ENCODE results near the gene ALDH6A1. TPM values are rescaled to one million over a fixed set of nuclear protein-coding genes. Genes with fewer than 3 reads are reported as not detected.

Gene ALDH6A1
- total and polyA plus RNA-seq, 2 of the 13 experiments (the other 11 are each of a cell fraction or from before 2014, with no cell fraction given): 26.9 to 49.9 TPM

GRCh38 chr14:74018586-74019407 is 65.5 kb downstream of the ALDH6A1 start, which contains the start of the genes BBOF1 and ENTPD5 (continued):
- peak; percentile 79 for TF ChIP-seq ZFP91 (CRISPR knock-in tag; IDR thresholded peaks at IDR 0.05; ENCODE audit: borderline replicate concordance)
- TF ChIP-seq MED8 (CRISPR knock-in tag; IDR thresholded peaks at IDR 0.05; ENCODE audit: insufficient replicate concordance): no peak
- TF ChIP-seq BATF2 (CRISPR knock-in tag; IDR thresholded peaks at IDR 0.05): no peak
- TF ChIP-seq CEBPZ (IDR thresholded peaks at IDR 0.05; ENCODE audit: low read length): no peak
- TF ChIP-seq RXRB (CRISPR knock-in tag; IDR thresholded peaks at IDR 0.05; ENCODE audit: borderline replicate concordance): no peak
- 0 out of 2 replicates have a peak, but pooled peaks have one; percentile 38 for TF ChIP-seq ZNF724P (CRISPR knock-in tag; IDR thresholded peaks at IDR 0.05; ENCODE audit: borderline replicate concordance)
- TF ChIP-seq E2F5 (CRISPR knock-in tag; conservative IDR thresholded peaks at IDR 0.05): no peak
- TF ChIP-seq MZF1 (CRISPR knock-in tag; IDR thresholded peaks at IDR 0.05; ENCODE audit: borderline replicate concordance): no peak
- TF ChIP-seq ZNF672 (CRISPR knock-in tag; IDR thresholded peaks at IDR 0.05): no peak
- TF ChIP-seq ZNF260 (CRISPR knock-in tag; IDR thresholded peaks at IDR 0.05; ENCODE audit: borderline replicate concordance, low read depth): no peak
- 0 out of 2 replicates have a peak, but pooled peaks have one; percentile 47 for TF ChIP-seq TRAFD1 (CRISPR knock-in tag; IDR thresholded peaks at IDR 0.05; ENCODE audit: borderline replicate concordance)
- TF ChIP-seq KDM6A (CRISPR knock-in tag; IDR thresholded peaks at IDR 0.05; ENCODE audit: low read depth): no peak
- peak; percentile 56 for TF ChIP-seq SP2 (CRISPR knock-in tag; IDR thresholded peaks at IDR 0.05)
- peak; percentile 61; the same call in 1 of the 2 replicates for TF ChIP-seq ZBTB38 (CRISPR knock-in tag; IDR thresholded peaks at IDR 0.05)
- no peak for TF ChIP-seq NFIC (IDR thresholded peaks at IDR 0.05; ENCODE audit: low read length)
- no peak for TF ChIP-seq TBL1XR1 (IDR thresholded peaks at IDR 0.05; ENCODE audit: borderline replicate concordance, low read length, partially characterized antibody)
- no peak for TF ChIP-seq XBP1 (CRISPR knock-in tag; IDR thresholded peaks at IDR 0.05)

All from HepG2 (cell line).